ENCODE measurements around the gene KRTAP10-11. TPM values are rescaled to one million over a fixed set of nuclear protein-coding genes. Genes with fewer than 3 reads are reported as not detected.
"Not testable (repeated sequence)": the region's sequence is repeated elsewhere in the genome, so short reads cannot be mapped to it uniquely, and the experiment has no call there.

KRTAP10-11 gene, protein sequence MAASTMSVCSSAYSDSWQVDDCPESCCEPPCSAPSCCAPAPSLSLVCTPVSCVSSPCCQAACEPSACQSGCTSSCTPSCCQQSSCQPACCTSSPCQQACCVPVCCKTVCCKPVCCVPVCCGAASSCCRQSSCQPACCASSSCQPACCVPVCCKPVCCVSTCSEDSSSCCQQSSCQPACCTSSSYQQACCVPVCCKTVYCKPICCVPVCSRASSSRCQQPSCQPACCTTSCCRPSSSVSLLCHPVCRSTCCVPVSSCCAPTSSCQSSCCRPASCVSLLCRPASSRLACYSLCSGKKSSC
- polyA plus RNA-seq (ENCODE audit: insufficient read length in 3 of 3) = not detected

DNA sequence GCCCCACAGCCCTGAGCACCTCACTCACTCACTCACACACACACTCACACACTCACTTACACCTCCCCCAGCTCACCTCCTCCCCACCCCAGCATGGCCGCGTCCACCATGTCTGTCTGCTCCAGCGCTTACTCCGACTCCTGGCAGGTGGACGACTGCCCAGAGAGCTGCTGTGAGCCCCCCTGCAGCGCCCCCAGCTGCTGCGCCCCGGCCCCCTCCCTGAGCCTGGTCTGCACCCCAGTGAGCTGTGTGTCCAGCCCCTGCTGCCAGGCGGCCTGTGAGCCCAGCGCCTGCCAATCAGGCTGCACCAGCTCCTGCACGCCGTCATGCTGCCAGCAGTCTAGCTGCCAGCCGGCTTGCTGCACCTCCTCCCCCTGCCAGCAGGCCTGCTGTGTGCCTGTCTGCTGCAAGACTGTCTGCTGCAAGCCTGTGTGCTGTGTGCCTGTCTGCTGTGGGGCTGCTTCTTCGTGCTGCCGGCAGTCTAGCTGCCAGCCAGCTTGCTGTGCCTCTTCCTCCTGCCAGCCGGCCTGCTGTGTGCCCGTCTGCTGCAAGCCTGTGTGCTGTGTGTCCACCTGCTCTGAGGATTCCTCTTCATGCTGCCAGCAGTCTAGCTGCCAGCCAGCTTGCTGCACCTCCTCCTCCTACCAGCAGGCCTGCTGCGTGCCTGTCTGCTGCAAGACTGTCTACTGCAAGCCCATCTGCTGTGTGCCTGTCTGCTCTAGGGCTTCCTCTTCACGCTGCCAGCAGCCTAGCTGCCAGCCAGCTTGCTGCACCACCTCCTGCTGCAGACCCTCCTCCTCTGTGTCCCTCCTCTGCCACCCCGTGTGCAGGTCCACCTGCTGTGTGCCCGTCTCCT lies at the start of gene KRTAP10-11:
KRTAP10-11 (plus strand) TSS at position 49 of the 856 bp plus-strand sequence; CDS start at position 94, 45 bp downstream.
- DNase-seq (ENCODE audit: low read depth in 3 of 3, low spot score in 2 of 3) = not testable (repeated sequence)

DNA sequence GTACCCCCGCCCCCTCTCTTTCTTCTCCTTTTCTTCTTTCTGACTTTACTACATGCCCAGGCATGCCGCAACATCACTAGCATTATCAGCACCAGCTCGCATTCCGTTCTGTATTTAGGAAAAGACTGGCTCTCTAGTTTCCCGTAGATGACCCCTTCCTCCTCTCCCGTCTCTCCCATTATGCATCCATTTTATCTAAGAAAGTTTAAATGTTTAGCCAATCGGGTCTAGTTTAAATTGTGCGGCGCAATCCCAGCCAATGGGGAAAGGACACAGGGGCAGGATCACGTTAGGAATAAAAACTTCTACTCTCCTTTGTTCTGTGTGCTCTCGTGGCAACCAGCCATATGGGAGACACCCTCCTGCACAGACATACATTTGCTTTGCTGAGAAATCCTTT lies 48.2 kb upstream of the KRTAP10-11 start:
- DNase-seq (ENCODE audit: low read depth in 3 of 3, low spot score in 2 of 3) = no peak

DNA sequence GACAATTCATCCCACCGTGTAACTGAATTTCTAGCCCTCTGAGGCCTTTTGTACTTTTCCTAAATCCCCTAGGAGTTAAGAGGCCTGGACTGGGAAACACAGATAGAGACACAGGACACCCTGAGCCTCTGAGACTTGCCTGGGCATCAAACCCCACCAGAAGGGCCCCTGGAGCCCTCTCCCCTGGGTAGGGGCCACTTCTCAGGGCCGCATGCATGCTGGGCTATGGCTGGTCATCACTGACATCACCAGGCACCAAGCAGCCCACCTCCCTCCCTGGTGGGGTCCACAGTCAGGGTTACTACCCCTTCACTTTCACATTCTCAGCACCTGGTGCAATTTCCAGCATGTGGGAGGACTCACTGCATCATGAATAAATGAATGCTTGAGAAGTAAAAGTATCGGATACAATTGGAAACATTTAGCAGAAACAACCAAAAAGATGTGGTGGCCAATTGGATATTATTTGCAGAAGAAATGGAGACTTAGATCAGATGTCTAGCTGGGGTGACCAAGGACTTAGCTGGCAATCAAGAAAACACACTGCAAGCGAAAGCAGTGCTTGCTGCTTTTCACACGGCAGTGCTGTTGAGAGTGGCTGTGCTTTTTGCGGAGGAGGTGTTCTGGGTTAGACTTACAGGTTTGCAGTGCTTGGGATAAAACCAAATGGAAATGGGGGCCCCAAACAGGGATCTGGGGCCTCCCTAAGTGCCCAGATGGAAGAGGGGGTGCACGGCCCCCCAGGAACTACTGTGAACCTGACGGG lies 46.8 kb upstream of the KRTAP10-11 start:
- DNase-seq (ENCODE audit: low read depth in 3 of 3, low spot score in 2 of 3) = no peak

DNA sequence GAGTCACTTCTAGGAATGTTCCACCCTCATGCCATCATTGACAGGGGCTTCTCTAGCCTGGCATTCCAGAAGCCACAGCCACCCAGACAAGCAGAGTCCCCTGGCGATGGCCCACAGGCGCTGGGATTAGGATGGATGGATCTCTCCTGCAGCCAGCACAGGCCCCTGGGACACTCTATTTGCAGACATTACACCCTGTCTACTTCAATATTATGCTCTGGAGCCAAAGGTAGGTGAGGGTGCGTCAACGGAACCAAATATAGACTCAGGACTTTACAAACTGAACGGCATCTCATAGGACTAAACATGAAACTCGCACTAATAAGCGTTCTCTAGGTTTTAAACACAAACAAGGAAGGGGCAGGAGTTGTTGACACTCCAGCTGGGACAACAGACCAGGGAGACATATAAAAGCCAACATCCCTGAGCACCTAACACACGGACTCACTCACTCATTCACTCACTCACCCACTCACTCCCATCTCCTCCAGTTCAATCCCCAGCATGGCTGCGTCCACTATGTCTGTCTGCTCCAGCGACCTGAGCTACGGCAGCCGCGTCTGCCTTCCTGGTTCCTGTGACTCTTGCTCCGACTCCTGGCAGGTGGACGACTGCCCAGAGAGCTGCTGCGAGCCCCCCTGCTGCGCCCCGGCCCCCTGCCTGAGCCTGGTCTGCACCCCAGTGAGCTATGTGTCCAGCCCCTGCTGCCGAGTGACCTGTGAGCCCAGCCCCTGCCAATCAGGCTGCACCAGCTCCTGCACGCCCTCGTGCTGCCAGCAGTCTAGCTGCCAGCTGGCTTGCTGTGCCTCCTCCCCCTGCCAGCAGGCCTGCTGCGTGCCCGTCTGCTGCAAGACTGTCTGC lies 45.9 kb upstream of the KRTAP10-11 start, which contains the start of gene KRTAP10-7:
KRTAP10-7 (plus strand) TSS at position 480 of the 861 bp plus-strand sequence; CDS start at position 505, 25 bp downstream.
- DNase-seq (ENCODE audit: low read depth in 3 of 3, low spot score in 2 of 3) = not testable (repeated sequence)

DNA sequence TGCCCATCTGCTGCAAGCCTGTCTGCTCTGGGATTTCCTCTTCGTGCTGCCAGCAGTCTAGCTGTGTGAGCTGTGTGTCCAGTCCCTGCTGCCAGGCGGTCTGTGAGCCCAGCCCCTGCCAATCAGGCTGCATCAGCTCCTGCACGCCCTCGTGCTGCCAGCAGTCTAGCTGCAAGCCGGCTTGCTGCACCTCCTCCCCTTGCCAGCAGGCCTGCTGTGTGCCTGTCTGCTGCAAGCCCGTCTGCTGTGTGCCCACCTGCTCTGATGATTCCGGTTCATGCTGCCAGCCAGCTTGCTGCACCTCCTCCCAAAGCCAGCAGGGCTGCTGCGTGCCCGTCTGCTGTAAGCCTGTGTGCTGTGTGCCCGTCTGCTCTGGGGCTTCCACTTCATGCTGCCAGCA lies 45.1 kb upstream of the KRTAP10-11 start:
- not testable (repeated sequence) for DNase-seq (ENCODE audit: low read depth in 3 of 3, low spot score in 2 of 3)

DNA sequence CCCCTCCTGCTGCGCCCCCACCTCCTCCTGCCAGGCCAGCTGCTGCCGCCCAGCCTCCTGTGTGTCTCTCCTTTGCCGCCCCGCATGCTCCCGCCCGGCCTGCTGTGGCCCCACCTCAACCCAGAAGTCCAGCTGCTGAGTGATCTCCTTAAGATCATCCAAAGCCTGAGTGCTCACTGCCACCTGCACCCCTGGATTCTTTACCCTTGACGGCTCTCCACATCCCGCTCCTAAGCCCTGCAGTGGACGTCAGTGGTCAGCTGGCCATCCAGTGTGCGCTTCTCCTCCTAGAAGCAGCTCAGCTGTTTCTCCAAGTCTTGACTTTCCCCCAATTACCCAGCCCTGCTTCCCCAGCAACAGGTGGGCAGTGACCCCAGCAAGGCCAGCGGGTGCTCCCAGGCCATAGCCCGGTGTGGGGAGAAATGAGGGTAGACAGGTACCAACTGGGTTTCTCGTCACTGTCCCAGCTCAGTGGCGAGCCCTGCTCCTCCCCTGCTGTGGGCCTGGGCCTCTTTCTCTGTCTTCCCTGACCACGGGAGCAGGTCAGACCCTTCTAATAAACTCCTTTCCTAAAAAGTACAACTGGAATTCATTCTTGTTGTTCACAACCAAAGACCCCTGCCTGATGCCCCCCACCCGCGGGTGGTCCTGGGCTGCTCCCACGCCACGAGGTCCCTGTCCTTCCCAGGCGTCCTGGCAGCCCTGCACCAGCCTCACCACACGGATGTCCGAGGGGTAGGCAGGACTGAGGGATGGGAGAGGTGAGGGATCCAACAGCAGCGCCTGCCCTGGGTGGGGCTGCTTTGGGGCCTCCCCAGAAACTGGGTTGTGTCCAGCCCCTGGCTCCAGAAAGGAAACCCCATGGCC lies 44.4 kb upstream of the KRTAP10-11 start:
- DNase-seq (ENCODE audit: low read depth in 3 of 3, low spot score in 2 of 3) = no peak

DNA sequence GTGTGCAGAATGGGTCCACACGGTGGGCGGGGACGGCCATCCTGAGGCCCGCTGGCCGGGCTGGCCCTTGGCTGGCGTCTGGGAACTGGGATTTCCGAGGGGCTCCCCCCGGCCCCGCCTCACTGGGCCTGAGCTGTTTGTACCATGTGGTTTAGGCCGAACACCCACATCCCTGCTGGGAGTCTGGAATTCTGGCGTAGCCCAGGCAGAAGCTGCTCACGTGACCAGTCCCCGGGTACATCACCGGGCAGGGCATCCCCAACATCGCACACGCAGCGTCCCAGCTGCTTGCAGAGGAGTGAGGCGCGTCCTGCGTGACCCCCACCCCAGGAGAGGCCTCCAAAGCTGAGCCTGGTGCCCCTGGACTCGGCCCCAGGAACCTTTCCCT lies 43.8 kb upstream of the KRTAP10-11 start:
- no peak for DNase-seq (ENCODE audit: low read depth in 3 of 3, low spot score in 2 of 3)

DNA sequence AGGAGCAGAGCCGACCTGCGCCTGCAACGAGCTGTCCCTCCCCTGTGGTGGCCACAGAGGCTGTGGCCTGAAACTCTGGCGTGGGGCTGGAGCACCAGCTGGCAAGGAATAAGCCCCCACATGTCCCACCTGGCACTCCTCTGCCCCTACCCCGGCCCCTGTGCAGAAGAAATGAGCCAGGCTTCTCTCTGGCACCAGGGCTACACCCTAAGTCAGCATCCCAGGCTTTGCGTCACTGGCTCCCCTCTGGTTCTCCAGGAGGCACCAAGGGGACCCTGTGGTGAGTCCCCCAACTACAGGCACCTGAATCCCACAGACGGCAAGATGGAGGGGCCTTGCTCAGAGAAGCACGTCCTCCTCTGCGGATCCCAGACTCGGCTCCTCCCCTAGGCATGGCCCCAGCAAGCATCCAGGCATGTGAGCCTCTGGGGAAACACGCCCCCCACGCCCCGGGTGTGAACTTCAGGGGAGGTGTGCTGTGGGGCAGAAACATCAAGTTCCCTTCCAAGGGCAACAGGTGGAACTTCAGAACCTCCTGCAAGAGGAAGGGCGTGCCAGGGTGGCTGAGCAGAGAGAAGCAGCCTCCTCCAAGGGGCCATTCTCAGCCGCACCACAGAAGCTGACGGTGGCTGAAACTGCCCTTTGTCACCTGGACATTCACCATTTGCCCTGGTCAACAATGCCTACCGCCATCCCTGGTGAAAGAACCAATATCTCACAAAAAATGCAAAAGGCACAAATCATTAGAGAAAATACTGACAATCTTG lies 42.9 kb upstream of the KRTAP10-11 start:
- DNase-seq (ENCODE audit: low read depth in 3 of 3, low spot score in 2 of 3) = no peak

DNA sequence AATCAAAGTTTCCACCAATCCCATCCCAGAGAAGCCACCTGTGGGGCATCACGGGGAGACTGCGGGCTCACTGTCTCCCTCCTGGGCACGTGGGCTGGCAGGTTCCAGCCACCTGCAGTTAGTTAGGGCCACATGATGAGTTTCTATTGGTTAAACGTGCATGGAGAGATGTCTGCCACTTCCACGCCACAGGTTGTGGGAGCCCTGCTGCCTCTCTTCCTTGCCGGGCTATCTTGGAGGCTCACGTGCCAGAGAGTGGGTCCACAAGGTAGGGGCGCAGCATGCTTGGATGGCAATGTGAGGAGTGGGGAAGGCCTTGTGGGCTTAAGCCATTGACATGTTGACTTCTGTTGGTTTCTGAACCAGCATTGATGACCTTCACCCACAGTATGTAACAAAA lies 42.3 kb upstream of the KRTAP10-11 start:
- DNase-seq (ENCODE audit: low read depth in 3 of 3, low spot score in 2 of 3) = no peak

DNA sequence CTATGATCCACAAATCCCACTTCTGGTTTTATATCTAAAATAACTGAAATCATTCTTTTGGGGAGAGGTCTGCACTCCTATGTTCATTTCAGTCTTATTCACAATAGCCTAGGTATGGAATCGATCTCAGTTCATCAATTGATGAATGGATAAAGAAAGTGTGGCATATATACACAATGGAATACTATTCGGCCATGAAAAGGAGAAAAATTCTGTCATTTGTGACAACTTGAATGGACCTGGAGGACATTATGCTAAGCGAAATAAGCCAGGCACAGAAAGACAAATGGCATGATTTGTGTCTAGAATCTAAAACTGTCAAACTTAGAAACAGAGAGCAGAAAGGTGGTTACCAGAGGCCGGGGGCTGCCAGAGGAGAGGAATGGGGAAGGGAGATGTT lies 39.7 kb upstream of the KRTAP10-11 start:
- no peak for DNase-seq (ENCODE audit: low read depth in 3 of 3, low spot score in 2 of 3)

DNA sequence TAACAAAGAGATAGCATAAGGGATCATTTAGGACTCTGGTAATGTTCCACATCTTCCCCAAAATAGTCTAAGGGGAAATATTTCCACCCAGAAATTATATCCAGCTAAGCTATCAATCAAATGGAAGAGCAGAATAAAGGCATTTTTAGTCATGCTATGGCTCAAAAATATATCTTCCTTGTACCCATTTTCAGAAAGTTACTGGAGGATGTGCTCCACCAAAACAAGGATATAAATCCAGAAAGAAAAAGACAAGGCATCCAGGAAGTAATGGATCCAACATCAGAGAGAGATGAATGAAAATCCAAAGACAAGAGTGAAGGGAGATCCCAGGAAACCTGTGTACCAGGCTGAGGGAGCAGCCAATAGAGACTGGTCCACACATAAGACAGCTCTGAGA lies 37.0 kb upstream of the KRTAP10-11 start:
- DNase-seq (ENCODE audit: low read depth in 3 of 3, low spot score in 2 of 3) = no peak

DNA sequence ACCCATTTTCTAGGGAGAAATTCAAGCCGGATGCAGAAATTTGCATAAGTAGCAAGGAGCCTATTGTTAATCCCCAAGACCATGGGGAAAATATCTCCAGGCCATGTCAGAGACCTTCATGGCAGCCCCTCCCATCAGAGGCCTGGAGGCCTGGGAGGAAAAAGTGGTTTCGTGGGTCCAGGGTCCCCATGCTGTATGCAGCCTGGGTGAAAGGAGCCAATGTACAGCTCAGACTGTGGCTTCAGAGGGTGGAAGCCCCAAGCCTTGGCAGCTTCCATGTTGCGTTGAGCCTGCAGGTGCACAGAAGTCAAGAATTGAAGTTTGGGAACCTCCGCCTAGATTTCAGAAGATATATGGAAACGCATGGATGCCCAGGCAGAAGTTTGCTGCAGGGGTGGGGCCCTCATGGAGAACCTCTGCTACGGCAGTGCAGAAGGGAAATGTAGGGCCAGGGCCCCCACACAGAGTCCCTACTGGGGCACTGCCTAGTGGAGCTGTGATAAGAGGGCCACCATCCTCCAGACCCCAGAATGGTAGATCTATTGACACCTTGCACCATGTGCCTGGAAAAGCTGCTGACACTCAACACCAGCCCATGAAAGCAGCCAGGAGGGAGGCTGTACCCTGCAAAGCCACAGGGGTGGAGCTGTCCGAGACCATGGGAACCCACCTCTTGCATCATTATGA lies 35.9 kb upstream of the KRTAP10-11 start:
- not testable (repeated sequence) for DNase-seq (ENCODE audit: low read depth in 3 of 3, low spot score in 2 of 3)

DNA sequence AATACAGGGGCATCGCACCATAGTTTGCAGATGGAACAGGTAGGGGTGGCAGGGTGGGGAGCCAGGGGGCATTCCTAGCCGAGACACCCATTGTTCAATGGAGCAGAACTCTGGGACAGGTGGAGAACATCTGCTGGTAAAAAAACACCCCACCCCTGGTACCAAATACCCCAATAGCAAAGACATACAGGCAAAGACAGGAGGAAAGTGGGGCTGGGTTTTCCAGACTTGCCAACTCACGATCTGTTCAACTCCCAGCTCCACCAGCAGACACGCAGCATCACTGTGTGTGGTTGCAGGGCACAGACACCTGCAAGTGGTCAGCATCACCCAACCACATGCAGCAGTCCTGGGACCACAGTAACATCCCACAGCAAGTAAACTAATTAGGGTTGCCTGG lies 34.7 kb upstream of the KRTAP10-11 start:
- no peak for DNase-seq (ENCODE audit: low read depth in 3 of 3, low spot score in 2 of 3)

DNA sequence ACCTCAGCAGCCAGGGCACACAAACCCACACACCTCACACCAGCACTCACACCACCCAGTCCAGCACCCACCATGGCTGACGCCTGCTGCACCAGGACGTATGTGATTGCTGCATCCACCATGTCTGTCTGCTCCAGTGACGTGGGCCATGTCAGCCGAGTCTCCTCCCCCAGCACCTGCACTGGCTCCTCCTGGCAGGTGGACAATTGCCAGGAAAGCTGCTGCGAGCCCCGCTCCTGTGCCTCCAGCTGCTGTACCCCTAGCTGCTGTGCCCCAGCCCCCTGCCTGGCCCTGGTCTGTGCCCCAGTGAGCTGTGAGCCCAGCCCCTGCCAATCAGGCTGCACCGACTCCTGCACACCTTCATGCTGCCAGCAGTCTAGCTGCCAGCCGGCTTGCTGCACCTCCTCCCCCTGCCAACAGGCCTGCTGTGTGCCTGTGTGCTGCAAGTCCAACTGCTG lies 34.2 kb upstream of the KRTAP10-11 start, which contains the start of gene KRTAP10-8:
KRTAP10-8 (plus strand) TSS at position 51 of the 458 bp plus-strand sequence; CDS start at position 73, 22 bp downstream.
- DNase-seq (ENCODE audit: low read depth in 3 of 3, low spot score in 2 of 3) = no peak

DNA sequence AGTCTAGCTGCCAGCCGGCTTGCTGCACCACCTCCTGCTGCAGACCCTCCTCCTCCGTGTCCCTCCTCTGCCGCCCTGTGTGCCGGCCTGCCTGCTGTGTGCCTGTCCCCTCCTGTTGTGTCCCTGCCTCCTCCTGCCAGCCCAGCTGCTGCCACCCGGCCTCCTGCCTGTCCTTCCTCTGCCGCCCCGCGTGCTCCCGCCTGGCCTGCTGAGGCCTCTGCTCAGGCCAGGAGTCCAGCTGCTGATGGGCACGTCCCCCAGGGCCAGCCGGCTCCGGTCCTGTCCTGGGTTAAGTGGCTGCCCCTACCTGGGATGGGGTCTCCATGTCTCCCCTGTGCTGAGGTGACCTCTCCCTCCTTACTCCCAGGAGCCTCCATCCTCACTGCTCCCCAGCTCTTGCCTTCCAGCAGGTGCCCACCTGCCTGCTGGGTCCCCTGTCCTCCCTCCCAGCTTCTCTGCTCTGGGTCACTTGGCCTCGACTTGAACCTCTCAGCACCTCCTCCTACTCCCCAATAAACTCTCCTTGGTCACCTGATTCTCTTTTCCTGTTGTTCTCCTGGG lies 33.5 kb upstream of the KRTAP10-11 start:
- DNase-seq (ENCODE audit: low read depth in 3 of 3, low spot score in 2 of 3) = no peak

DNA sequence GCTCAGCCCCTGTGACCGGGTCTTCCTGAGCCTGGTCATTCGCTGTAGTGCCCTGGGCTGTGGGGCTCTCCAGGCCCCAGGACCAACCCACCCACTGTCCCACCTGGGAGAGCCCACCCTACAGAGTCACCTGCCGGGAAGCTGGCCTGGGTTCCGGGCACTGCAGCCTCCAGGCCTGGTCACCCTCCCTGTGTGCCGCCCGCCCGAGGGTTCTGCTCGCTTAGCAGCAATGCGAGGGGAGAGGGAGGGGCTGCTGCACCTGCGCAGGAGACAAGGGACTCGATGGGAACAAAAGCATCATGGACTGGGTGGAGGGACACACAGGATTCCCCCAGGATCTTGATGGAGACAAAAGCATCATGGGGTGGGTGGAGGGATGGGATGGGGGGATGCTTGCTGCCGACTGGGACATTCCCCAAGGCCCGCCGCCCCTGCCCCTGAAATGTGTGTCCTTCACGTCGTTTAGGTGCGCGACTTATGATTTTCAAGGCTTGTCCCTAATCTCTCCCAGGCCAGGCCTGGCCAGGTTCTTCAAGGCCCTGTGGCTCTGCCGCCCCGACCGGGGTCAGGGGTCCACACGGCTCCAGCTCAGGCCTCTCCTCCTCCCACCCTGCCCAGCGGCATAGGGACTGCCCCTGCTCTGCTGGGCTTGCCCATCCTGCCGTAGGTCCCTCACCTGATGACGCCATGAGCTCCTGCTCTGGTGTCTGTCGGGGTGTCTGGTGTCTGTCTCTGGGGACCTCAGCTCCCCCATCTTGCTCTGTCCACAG lies 32.6 kb upstream of the KRTAP10-11 start:
- no peak for DNase-seq (ENCODE audit: low read depth in 3 of 3, low spot score in 2 of 3)
